Endodermal cell (in vitro differentiated cells): Measurements from ENCODE around the gene MAPK8. TPM values are rescaled to one million over a fixed set of nuclear protein-coding genes. Genes with fewer than 3 reads are reported as not detected.

Experiments
- DNase-seq: peaks from one replicate; pipeline ENCODE4 v3.0.0-alpha.2; 2017
- H3K27ac ChIP-seq: 2 replicates; pipeline ENCODE4 v1.5.1; 2013; ENCODE audit warnings: mild to moderate bottlenecking, low read depth, low read length, moderate library complexity
- H3K27me3 ChIP-seq: 2 replicates; pipeline ENCODE4 v1.6.1; 2013; ENCODE audit warnings: mild to moderate bottlenecking, low read length, moderate library complexity; ENCODE audit not compliant: insufficient read depth, control insufficient read depth, poor library complexity, severe bottlenecking
- H3K36me3 ChIP-seq: 2 replicates; pipeline ENCODE4 v1.7.0; 2013; ENCODE audit warnings: mild to moderate bottlenecking, low read length, moderate library complexity; ENCODE audit not compliant: control insufficient read depth, insufficient read depth
- H3K4me1 ChIP-seq: one replicate; pipeline ENCODE4 v1.7.0; 2013; ENCODE audit warnings: low read length; ENCODE audit not compliant: control insufficient read depth, insufficient read depth
- H3K4me3 ChIP-seq: 2 replicates; pipeline ENCODE4 v1.5.1; 2013; ENCODE audit warnings: mild to moderate bottlenecking, low read length, moderate library complexity
- H3K9ac ChIP-seq: 2 replicates; pipeline ENCODE4 v1.6.1; 2013; ENCODE audit warnings: mild to moderate bottlenecking, low read length, moderate library complexity; ENCODE audit not compliant: poor library complexity, severe bottlenecking; ENCODE audit errors: extremely low read depth
- H3K9me3 ChIP-seq: 2 replicates; pipeline ENCODE4 v1.6.1; 2013; ENCODE audit warnings: mild to moderate bottlenecking, low read length, moderate library complexity; ENCODE audit not compliant: control insufficient read depth
- H3K27ac Mint-ChIP-seq: 2 replicates; pipeline ENCODE4 v1.8.0; 2020; ENCODE audit warnings: mixed read lengths
- H3K27me3 Mint-ChIP-seq: 2 replicates; pipeline ENCODE4 v1.8.0; 2021; ENCODE audit warnings: mild to moderate bottlenecking, mixed read lengths; ENCODE audit not compliant: insufficient read depth
- H3K36me3 Mint-ChIP-seq: 2 replicates; pipeline ENCODE4 v1.8.0; 2020; ENCODE audit warnings: low read depth, mixed read lengths
- H3K4me1 Mint-ChIP-seq: 2 replicates; pipeline ENCODE4 v1.8.0; 2020; ENCODE audit warnings: mixed read lengths
- H3K4me3 Mint-ChIP-seq: 2 replicates; pipeline ENCODE4 v1.8.0; 2020; ENCODE audit warnings: mild to moderate bottlenecking, moderate library complexity, mixed read lengths
- H3K9me3 Mint-ChIP-seq: 2 replicates; pipeline ENCODE4 v1.8.0; 2020; ENCODE audit warnings: mild to moderate bottlenecking, mixed read lengths
- WGBS, 2 experiments: methylation state at CpG; one replicate each; pipeline versions ENCODE4 v1.1.5 to v1.1.7; 2013; ENCODE audit warnings: missing lambda C conversion rate in 2 of 2, mixed read lengths in 1 of 2; ENCODE audit not compliant: insufficient coverage in 1 of 2, insufficient read length in 1 of 2; 5-methylcytosine and 5-hydroxymethylcytosine counted together
- total RNA-seq, 2 donors: library from RNA; stranded (reverse); fragmentation: NEBNext Ultra II Directional in 1 of 2; extraction: Animal tissue kit (Norgen Biotek cat#: 25700) in 1 of 2; gene quantifications; 2 replicates in 1 of 2; 3 replicates in 1 of 2; pipeline ENCODE4 v1.2.1, GENCODE V29; 2021
- TF ChIP-seq, protein P1 (sequence below): fragments of 200-600 bp; sonication (generic); conservative IDR thresholded peaks from 2 replicates; pipeline ENCODE4 v1.5.0; 2021; ENCODE audit warnings: antibody characterized with exemption, mild to moderate bottlenecking

Gene MAPK8
- total RNA-seq, 2 donors from 2014 or later, result 84.2 to 146 TPM

- H3K4me3 Mint-ChIP-seq, result no peak overlapping the region
- TF ChIP-seq, protein P1, sequence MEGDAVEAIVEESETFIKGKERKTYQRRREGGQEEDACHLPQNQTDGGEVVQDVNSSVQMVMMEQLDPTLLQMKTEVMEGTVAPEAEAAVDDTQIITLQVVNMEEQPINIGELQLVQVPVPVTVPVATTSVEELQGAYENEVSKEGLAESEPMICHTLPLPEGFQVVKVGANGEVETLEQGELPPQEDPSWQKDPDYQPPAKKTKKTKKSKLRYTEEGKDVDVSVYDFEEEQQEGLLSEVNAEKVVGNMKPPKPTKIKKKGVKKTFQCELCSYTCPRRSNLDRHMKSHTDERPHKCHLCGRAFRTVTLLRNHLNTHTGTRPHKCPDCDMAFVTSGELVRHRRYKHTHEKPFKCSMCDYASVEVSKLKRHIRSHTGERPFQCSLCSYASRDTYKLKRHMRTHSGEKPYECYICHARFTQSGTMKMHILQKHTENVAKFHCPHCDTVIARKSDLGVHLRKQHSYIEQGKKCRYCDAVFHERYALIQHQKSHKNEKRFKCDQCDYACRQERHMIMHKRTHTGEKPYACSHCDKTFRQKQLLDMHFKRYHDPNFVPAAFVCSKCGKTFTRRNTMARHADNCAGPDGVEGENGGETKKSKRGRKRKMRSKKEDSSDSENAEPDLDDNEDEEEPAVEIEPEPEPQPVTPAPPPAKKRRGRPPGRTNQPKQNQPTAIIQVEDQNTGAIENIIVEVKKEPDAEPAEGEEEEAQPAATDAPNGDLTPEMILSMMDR, result no peak
- Histone ChIP-seq H3K9ac (no peak overlapping the region), H3K36me3 (no peaks in the 10 kb centered on the region), H3K27ac (no peak overlapping the region), H3K4me1 (peaks cover 5% of the 10 kb centered on the region), H3K9me3 (no peaks in the 10 kb centered on the region), H3K4me3 (no peak overlapping the region), H3K27me3 (no peaks in the 10 kb centered on the region)
- no peaks in the 10 kb centered on the region for H3K36me3 Mint-ChIP-seq
- DNase-seq, result peak; percentile 20
- H3K9me3 Mint-ChIP-seq, result no peaks in the 10 kb centered on the region
- no peak overlapping the region for H3K27ac Mint-ChIP-seq
- 92 to 100% methylated on average over 1 to 5 of the region's 5 CpGs for WGBS, 2 experiments
- H3K27me3 Mint-ChIP-seq, result peaks cover 4% of the 10 kb centered on the region
- H3K4me1 Mint-ChIP-seq, result peaks cover 25% of the 10 kb centered on the region
These were observed 172.0 kb downstream of the MAPK8 start for GRCh38 chr10:48478469-48478868.

DNA sequence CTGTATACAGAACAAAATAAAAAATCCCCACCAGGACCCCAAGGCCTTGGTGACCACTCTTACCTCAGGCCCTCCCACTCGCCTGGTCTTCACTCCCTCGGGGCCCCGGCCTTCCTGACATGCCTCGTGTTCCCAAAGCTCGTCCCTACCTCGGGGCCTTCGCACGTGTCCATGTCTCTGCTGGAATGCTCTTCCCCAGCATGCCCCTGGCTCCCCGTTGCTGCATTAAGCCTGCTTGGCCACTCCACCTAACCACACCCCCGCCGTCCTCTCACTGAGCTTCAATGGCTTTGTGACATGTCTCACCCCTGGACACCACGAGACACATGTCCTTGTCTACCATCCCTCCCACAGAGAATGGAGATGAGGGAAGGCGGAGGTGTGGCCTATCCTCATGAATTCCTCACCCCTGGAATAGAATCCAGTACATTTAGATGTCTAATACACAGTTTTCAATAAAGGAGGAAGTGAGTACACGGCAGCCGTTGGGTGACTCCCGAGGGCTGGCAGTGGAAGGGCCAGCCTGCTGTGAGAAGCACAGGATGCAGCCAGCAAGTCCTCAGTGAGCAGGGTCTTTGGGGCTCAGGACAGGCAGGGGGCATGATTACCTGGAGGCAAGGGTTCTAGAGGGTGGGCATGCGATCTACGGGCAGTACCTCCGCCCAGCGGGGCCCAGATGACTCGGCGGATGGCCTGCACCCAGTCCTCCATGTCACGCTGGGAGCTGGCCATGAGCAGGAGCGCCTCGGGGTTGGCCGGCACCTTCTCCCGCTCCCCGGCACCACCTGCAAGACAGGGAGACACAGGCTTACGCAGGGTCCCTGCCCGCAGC is 172.7 kb downstream of the MAPK8 start:
- Histone ChIP-seq H3K4me1 (peaks cover 5% of the 10 kb centered on the region), H3K27me3 (no peaks in the 10 kb centered on the region), H3K9me3 (no peaks in the 10 kb centered on the region), H3K4me3 (no peak overlapping the region), H3K36me3 (no peaks in the 10 kb centered on the region), H3K9ac (no peak overlapping the region), H3K27ac (no peak overlapping the region)
- Mint-ChIP-seq H3K4me3 (no peak overlapping the region), H3K27me3 (peaks cover 4% of the 10 kb centered on the region), H3K9me3 (no peaks in the 10 kb centered on the region), H3K27ac (no peak overlapping the region), H3K4me1 (peaks cover 25% of the 10 kb centered on the region), H3K36me3 (no peaks in the 10 kb centered on the region)
- TF ChIP-seq, protein P1, result no peak
- peak; percentile 48 for DNase-seq
- 89 to 91% methylated on average over 22 to 30 of the region's 30 CpGs for WGBS, 2 experiments

- 86 to 88% methylated on average over 15 to 19 of the region's 20 CpGs for WGBS, 2 experiments
These were observed 174.2 kb downstream of the MAPK8 start for GRCh38 chr10:48480397-48481374.

More at GRCh38 chr10:48480397-48481374, 174.2 kb downstream of the MAPK8 start:
- Histone ChIP-seq H3K27ac (no peak overlapping the region), H3K4me1 (peaks cover 8% of the 10 kb centered on the region), H3K9me3 (no peaks in the 10 kb centered on the region), H3K36me3 (no peaks in the 10 kb centered on the region), H3K9ac (no peak overlapping the region), H3K27me3 (peaks cover 8% of the 10 kb centered on the region), H3K4me3 (no peak overlapping the region)
- Mint-ChIP-seq H3K27ac (no peak overlapping the region), H3K4me3 (no peak overlapping the region), H3K4me1 (peaks cover 26% of the 10 kb centered on the region), H3K9me3 (no peaks in the 10 kb centered on the region), H3K36me3 (no peaks in the 10 kb centered on the region), H3K27me3 (peaks cover 7% of the 10 kb centered on the region)
- peak; percentile 55 for DNase-seq
- TF ChIP-seq, protein P1, result no peak
